ENCODE data around the gene SNX11.

SNX11 gene

DNA sequence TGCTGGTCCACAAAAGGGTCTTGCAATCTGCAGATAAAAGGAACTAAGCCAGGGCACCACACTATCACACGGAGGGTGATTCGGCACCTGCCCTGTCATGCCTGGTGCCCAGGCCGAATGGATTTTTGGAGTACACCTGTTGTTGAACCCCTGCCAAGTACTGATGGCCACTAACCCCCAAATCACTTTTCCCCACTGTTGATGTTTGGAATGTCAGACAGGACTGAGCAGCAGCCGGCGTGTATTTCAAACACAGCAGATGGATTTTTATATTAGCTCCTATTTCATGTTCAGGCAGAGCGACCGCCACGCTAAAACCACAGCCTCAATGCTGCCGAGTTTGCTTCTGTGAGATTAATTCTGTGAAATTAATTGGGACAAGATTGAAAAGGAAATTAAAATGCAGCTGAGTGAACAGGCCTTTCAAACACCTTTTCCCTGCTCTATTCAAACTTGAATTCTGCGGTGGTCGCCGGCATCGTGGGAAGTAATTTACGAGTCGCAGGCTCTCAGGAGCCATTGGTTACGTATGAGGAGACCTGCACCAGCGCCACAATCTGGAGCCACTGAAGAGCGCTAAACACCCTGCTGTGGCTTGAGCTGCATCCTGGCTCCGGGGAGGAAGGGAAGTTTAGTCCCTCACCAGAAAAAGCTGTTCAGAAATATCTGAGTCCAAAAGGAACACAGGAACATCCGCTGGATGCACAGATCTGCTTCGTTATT lies 48.5 kb downstream of the SNX11 start:
- H3K4me3 ChIP-seq (ENCODE audit: low read depth, low read length) = no peak overlapping the region

DNA sequence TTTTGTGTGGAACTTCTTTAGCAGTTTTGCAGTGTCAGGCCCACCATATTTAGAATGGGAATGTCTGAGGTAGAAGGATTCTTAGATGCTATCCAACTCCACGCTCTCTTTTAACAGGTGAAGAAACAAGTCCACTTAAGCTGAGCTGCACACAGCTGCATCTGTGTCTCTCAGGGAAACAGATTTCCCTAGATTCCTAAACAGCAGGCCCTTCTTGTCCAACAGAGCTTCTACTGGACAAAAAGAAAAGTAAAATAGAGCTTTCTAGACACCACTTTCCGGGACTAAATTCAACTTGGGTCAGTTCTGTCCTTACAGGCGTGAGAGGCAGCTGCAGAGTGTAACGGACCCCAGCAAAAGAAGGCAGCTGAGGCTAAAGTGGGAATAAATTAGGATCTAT lies 51.7 kb downstream of the SNX11 start:
- DNase-seq (ENCODE audit: low read depth) = no peak
- H3K4me3 ChIP-seq (ENCODE audit: low read depth, low read length) = no peak overlapping the region

More for the DNA sequence above, 48.5 kb downstream of the SNX11 start:
- DNase-seq (ENCODE audit: low read depth) = no peak

DNA sequence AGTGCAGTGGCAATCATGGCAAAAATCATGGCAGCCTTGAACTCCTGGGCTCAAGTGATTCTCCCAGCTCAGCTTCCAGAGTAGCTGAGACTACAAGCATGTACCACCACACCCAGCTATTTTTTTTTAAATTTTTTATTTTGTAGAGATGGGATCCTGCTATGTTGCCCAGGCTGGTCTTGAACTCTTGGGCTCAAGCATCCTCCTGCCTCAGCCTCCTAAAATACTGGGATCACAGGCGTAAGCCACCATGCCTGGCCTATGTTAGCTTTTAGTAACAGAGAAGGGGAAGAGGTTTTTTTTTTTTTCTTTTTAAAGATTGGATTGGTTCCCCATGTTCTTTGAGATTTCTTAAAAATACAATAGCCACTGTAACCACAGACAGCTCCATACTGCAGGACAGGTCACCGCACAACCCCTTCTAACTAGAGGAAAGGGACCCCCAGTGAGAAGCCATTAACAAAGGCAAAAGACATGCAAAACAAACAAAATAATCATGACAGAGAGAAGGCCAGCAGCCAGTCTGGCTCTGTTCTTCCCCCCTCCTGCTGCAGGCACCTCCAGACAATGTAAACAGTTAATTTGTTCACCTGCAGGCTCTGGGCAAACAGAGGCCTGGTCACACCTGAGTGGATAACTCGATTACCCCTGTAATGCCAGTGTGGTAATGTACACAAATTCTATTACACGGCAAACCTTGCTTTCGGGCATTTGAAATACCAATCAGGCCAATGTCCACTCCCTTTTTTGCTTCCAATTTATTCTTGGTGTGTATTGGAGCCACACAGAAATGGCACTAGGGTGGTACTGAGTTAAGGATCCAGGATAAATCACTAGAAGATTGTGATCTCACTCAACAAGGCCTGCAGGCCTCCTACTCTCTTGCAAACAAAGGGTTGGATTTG lies 52.9 kb downstream of the SNX11 start:
- no peak overlapping the region for H3K4me3 ChIP-seq (ENCODE audit: low read depth, low read length)
- DNase-seq (ENCODE audit: low read depth) = no peak

DNA sequence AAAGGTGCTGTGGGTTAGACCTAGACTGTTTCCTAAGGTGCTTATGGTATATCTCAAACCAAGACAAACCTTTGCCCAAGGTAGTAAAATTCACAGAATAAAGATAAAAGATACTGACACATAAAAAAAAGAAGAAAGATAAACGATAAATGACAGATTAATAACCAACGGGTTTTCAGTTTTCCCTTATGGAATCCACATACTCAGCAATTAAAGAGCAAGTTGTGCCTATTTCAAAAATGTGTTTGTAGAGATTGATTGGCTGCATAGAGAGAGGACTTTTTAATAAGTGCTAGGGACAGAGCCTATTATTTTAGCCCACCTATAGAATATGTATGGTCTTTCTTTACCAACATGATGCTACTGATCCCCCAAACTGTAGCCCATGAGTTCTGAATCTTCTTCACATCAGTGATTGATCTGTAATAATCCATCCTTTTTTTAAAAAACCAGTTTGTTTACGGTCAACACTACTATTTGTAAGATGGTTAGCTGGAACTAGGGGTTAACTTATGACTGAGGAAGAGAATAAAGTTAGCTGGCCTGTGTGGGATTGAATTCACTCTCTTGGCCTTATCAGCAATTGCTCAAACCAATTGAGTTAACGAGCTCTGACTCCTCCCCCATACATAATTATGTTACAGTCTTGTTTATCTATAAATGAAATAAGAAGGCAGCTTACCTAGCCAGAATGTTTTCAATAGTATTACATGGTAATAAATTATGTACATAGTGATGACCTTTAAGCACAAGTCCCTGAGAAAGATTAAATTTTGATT lies 53.8 kb downstream of the SNX11 start:
- no peak overlapping the region for H3K4me3 ChIP-seq (ENCODE audit: low read depth, low read length)
- DNase-seq (ENCODE audit: low read depth) = no peak

DNA sequence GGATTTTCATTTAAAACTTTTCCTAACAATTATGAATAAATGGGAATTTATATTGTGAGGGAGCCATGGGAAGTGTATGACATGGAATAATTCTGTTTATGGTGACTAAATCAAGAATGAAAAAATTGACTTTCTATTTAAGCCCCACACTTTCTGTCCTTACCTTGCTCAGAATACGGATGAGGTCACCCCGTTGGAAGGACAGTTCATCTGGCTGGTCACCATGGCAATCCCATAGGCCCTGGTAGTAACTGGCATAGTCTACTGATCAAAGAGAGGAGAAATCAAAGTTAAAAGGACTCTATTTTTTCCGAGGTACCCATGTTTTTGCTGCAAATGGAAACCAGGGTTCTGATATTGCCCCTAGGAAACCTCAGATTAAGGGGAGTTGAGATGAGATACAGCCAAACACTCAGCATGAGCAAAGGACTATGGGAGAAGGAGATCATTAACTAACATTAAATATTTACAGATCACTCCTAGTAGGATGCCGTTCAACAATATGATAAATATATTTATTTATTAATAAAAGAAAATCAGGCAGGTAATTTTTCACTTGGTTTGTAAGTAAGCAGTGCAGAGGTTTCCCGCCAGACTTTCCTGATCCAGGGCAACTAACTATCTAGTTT lies 54.9 kb downstream of the SNX11 start:
- no peak overlapping the region for H3K4me3 ChIP-seq (ENCODE audit: low read depth, low read length)
- no peak for DNase-seq (ENCODE audit: low read depth)

DNA sequence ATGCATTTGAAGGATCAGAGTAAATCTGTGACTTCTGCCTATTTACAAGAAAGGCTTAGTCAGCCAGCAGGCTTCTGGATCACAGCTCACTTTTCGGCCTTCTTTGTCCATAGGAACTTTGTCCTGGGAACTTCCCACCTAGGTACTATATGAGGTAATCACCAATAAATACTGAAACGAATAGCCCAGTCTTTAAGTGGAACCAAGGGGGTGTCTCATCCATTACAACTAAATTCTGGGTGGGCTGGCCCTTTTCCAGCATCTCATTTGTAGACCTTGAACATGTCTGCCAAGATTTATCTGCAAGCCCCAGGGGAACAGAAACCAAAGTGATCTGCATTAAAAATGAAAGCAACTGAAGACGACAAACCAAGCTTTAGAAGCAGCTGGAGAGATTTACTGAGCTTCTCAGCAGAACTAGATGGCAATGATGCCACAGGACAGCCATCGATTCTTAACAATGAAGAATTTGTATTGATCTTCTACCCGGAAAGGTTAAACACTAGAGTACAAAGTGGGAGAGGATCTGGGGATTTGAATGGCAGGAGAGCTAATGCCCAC lies 55.5 kb downstream of the SNX11 start:
- no peak for DNase-seq (ENCODE audit: low read depth)
- H3K4me3 ChIP-seq (ENCODE audit: low read depth, low read length) = no peak overlapping the region

DNA sequence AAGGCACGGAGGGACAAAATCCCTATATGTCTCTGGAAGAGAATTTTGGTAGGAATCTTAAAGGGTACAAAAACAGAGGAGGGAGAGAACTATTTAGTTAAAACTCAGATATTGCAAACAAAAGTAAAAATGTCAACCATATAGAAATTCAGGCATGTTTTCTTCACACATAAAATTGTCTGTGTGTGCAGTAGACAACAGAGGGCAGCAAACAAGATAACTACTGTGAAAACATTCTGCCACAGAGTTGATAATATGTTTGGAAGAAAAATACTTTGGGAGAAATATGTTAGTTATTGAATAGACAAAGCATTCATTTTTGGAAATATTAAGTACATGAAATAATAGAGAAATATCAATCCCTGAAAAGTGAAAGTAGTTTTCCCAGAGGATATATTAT lies 56.2 kb downstream of the SNX11 start:
- DNase-seq (ENCODE audit: low read depth) = no peak

DNA sequence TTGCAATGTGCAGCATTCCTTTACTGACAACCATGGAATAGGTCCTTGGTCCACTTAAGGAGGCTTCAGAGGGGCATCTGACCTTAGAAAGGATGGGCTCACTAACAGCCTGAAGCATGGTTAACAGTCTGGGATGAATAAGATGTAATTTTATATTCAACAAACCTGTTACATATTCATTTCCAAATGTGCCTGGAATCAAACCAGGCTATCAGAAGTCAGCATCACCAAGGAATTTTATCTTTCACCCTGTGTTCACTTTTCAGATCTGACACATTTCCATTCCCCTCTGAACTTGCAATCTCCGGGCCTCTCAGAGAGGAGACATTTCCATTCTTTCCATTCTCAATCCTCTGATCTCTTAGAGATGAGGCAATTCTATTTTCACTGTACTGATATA lies 62.4 kb downstream of the SNX11 start:
- no peak for DNase-seq (ENCODE audit: low read depth)
- H3K4me3 ChIP-seq (ENCODE audit: low read depth, low read length) = no peak overlapping the region

More for the DNA sequence above, 56.2 kb downstream of the SNX11 start:
- no peak overlapping the region for H3K4me3 ChIP-seq (ENCODE audit: low read depth, low read length)

Data from skeletal muscle cell (primary cell).